Measurements from ENCODE around the gene ARHGAP29.

Gene ARHGAP29

DNA sequence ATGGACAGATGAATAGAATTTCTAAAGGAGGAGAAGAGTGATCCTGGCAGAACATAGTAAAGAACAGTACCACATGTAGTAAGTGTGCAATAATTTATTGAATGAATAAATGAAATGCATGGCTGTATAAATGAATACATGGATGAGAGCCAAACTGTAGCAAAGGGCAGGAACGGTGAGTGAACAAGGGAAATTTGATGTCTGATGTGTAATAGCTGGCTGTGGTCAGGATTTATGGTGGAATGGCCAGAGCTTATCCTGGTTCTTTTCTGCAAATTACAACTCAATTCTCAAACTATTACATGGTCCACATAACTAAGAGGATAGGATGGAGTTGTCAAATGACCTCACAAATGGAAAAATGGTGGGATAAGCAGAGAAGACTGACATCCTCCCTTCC is 43.2 kb upstream of the ARHGAP29 start:
- Histone ChIP-seq H3K36me3 (ENCODE audit: control insufficient read depth in 1 of 2, insufficient read depth in 2 of 2, low read length in 2 of 2) (no peaks in the 10 kb centered on the region), H2BK5ac (ENCODE audit: low read depth, low read length, poor library complexity) (no peak overlapping the region), H3K4ac (ENCODE audit: low read depth, low read length) (no peak overlapping the region), H2BK12ac (ENCODE audit: low read length) (no peak overlapping the region), H3K9me3 (ENCODE audit: insufficient read depth, low read depth, low read length) (no peaks in the 10 kb centered on the region), H3K4me1 (ENCODE audit: control insufficient read depth in 1 of 2, insufficient read depth in 2 of 2, low read length in 2 of 2) (no peaks in the 10 kb centered on the region), H3K18ac (ENCODE audit: low read length) (no peak overlapping the region), H3K4me2 (ENCODE audit: low read length) (no peak overlapping the region), H4K91ac (ENCODE audit: low read depth, low read length) (no peak overlapping the region), H3K14ac (ENCODE audit: low read length) (no peak overlapping the region), H3K9ac (ENCODE audit: low read length) (no peak overlapping the region), H3K23ac (ENCODE audit: low read length) (no peak overlapping the region), H4K8ac (ENCODE audit: low read depth, low read length) (no peak overlapping the region), H3K27ac (ENCODE audit: low read depth, low read length) (no peak overlapping the region), H3K79me2 (ENCODE audit: control insufficient read depth, insufficient read depth, low read length, poor library complexity) (no peaks in the 10 kb centered on the region), H2AFZ (ENCODE audit: insufficient read depth, low read length, poor library complexity) (no peak overlapping the region), H3K79me1 (ENCODE audit: low read length) (no peaks in the 10 kb centered on the region), H2BK120ac (ENCODE audit: insufficient read depth, low read length, poor library complexity) (no peak overlapping the region), H2AK5ac (ENCODE audit: low read length) (no peak overlapping the region), H3K27me3 (ENCODE audit: insufficient read depth, low read length) (no peaks in the 10 kb centered on the region), H3K4me3 (ENCODE audit: low read depth, low read length) (no peak overlapping the region), H4K12ac (ENCODE audit: low read depth, low read length) (no peak overlapping the region)
- DNase-seq, result no peak
- WGBS (ENCODE audit: extremely low coverage, insufficient coverage, insufficient read length), result no CpG with 5 or more reads among the region's 1 CpG

DNA sequence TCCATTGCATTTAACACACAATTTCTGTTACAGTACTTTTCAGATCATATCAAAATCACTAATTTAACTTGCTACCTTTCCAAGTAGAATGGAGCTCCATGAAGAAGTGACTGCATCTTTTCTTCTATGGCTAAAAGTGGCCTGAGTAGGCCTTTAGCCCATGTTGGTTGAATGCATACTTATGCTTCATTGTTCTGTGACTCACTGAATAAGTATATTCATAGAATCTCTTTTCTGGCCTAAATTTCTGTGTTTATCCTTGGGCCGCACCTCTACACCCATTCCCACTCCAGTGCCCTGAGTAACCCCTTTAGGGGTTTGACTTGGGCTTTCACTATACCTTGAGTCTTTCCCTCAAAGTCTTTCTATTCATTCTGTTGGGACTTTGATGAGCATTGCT is 42.1 kb upstream of the ARHGAP29 start:
- Histone ChIP-seq H3K79me2 (ENCODE audit: control insufficient read depth, insufficient read depth, low read length, poor library complexity) (no peaks in the 10 kb centered on the region), H3K36me3 (ENCODE audit: control insufficient read depth in 1 of 2, insufficient read depth in 2 of 2, low read length in 2 of 2) (no peaks in the 10 kb centered on the region), H3K4me2 (ENCODE audit: low read length) (no peak overlapping the region), H3K4me1 (ENCODE audit: control insufficient read depth in 1 of 2, insufficient read depth in 2 of 2, low read length in 2 of 2) (no peaks in the 10 kb centered on the region), H3K18ac (ENCODE audit: low read length) (no peak overlapping the region), H2BK12ac (ENCODE audit: low read length) (no peak overlapping the region), H4K12ac (ENCODE audit: low read depth, low read length) (no peak overlapping the region), H3K14ac (ENCODE audit: low read length) (no peak overlapping the region), H3K4me3 (ENCODE audit: low read depth, low read length) (no peak overlapping the region), H3K9ac (ENCODE audit: low read length) (no peak overlapping the region), H2AK5ac (ENCODE audit: low read length) (no peak overlapping the region), H3K9me3 (ENCODE audit: insufficient read depth, low read depth, low read length) (no peaks in the 10 kb centered on the region), H2BK120ac (ENCODE audit: insufficient read depth, low read length, poor library complexity) (no peak overlapping the region), H4K8ac (ENCODE audit: low read depth, low read length) (no peak overlapping the region), H3K79me1 (ENCODE audit: low read length) (no peaks in the 10 kb centered on the region), H3K27me3 (ENCODE audit: insufficient read depth, low read length) (no peaks in the 10 kb centered on the region), H4K91ac (ENCODE audit: low read depth, low read length) (no peak overlapping the region), H3K4ac (ENCODE audit: low read depth, low read length) (no peak overlapping the region), H2AFZ (ENCODE audit: insufficient read depth, low read length, poor library complexity) (no peak overlapping the region), H2BK5ac (ENCODE audit: low read depth, low read length, poor library complexity) (no peak overlapping the region), H3K27ac (ENCODE audit: low read depth, low read length) (no peak overlapping the region), H3K23ac (ENCODE audit: low read length) (no peak overlapping the region)
- WGBS (ENCODE audit: extremely low coverage, insufficient coverage, insufficient read length), result no CpG with 5 or more reads among the region's 1 CpG
- no peak for DNase-seq

DNA sequence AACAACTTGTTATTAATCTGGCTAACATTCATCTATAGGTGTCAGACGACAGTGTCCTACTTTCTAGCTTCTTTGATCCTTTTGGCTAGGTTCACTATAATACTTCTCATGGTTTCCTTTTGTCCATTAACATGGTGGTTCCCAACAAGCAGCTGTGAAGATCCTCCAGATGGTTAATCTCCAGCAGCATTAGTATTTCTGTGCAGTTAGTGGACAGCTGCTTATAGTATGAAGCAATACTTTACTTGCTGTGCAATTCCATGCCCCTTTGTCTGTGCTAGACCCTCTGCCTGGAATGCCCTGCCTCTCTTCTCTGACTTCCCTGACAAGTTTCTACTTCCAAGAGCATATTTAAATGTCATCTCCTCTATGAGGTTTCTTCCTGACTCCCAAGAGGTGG is 41.7 kb upstream of the ARHGAP29 start:
- Histone ChIP-seq H3K4me1 (ENCODE audit: control insufficient read depth in 1 of 2, insufficient read depth in 2 of 2, low read length in 2 of 2) (no peaks in the 10 kb centered on the region), H2BK12ac (ENCODE audit: low read length) (no peak overlapping the region), H2AFZ (ENCODE audit: insufficient read depth, low read length, poor library complexity) (no peak overlapping the region), H3K27me3 (ENCODE audit: insufficient read depth, low read length) (no peaks in the 10 kb centered on the region), H3K36me3 (ENCODE audit: control insufficient read depth in 1 of 2, insufficient read depth in 2 of 2, low read length in 2 of 2) (no peaks in the 10 kb centered on the region), H3K79me1 (ENCODE audit: low read length) (no peaks in the 10 kb centered on the region), H3K4me2 (ENCODE audit: low read length) (no peak overlapping the region), H3K4ac (ENCODE audit: low read depth, low read length) (no peak overlapping the region), H3K14ac (ENCODE audit: low read length) (no peak overlapping the region), H4K12ac (ENCODE audit: low read depth, low read length) (no peak overlapping the region), H4K91ac (ENCODE audit: low read depth, low read length) (no peak overlapping the region), H3K23ac (ENCODE audit: low read length) (no peak overlapping the region), H2BK5ac (ENCODE audit: low read depth, low read length, poor library complexity) (no peak overlapping the region), H3K79me2 (ENCODE audit: control insufficient read depth, insufficient read depth, low read length, poor library complexity) (no peaks in the 10 kb centered on the region), H2BK120ac (ENCODE audit: insufficient read depth, low read length, poor library complexity) (no peak overlapping the region), H3K18ac (ENCODE audit: low read length) (no peak overlapping the region), H4K8ac (ENCODE audit: low read depth, low read length) (no peak overlapping the region), H2AK5ac (ENCODE audit: low read length) (no peak overlapping the region), H3K27ac (ENCODE audit: low read depth, low read length) (no peak overlapping the region), H3K9me3 (ENCODE audit: insufficient read depth, low read depth, low read length) (no peaks in the 10 kb centered on the region), H3K4me3 (ENCODE audit: low read depth, low read length) (no peak overlapping the region), H3K9ac (ENCODE audit: low read length) (no peak overlapping the region)
- DNase-seq, result no peak
- no CpG with 5 or more reads among the region's 1 CpG for WGBS (ENCODE audit: extremely low coverage, insufficient coverage, insufficient read length)

DNA sequence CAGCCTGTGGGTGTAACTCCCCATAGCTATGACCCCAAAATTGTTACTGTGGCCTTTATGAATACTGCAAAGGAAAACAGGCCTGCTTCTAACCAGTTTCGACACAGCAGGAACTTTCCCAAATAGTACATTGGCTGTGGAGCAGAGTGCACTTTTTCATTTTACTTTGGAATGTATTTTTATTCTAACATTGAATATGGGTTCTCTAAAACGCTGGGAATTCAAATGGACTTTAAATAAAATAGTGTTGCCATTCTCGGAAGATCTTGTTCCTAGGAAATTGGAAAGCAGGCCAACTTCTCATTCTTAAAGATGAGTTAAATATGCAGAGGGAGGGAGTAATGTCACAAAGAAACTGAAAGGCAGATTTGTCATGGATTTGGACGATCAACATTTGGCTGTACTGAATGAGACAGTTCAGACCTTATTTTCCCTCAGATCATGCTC is 39.6 kb upstream of the ARHGAP29 start:
- no CpG with 5 or more reads among the region's 4 CpGs for WGBS (ENCODE audit: extremely low coverage, insufficient coverage, insufficient read length)
- H3K18ac ChIP-seq (ENCODE audit: low read length), result no peak overlapping the region
- no peak for DNase-seq
- no peak overlapping the region for H4K12ac ChIP-seq (ENCODE audit: low read depth, low read length)
- no peak overlapping the region for H2BK5ac ChIP-seq (ENCODE audit: low read depth, low read length, poor library complexity)
- H3K79me1 ChIP-seq (ENCODE audit: low read length), result no peaks in the 10 kb centered on the region
- H3K4me2 ChIP-seq (ENCODE audit: low read length), result no peak overlapping the region
- no peak overlapping the region for H2BK120ac ChIP-seq (ENCODE audit: insufficient read depth, low read length, poor library complexity)
- H3K27ac ChIP-seq (ENCODE audit: low read depth, low read length), result no peak overlapping the region
- no peak overlapping the region for H2BK12ac ChIP-seq (ENCODE audit: low read length)
- H3K9me3 ChIP-seq (ENCODE audit: insufficient read depth, low read depth, low read length), result no peaks in the 10 kb centered on the region
- no peaks in the 10 kb centered on the region for H3K4me1 ChIP-seq (ENCODE audit: control insufficient read depth in 1 of 2, insufficient read depth in 2 of 2, low read length in 2 of 2)
- H3K23ac ChIP-seq (ENCODE audit: low read length), result no peak overlapping the region
- no peak overlapping the region for H4K91ac ChIP-seq (ENCODE audit: low read depth, low read length)
- H3K9ac ChIP-seq (ENCODE audit: low read length), result no peak overlapping the region
- H3K14ac ChIP-seq (ENCODE audit: low read length), result no peak overlapping the region
- H4K8ac ChIP-seq (ENCODE audit: low read depth, low read length), result no peak overlapping the region
- no peaks in the 10 kb centered on the region for H3K79me2 ChIP-seq (ENCODE audit: control insufficient read depth, insufficient read depth, low read length, poor library complexity)
- no peak overlapping the region for H3K4ac ChIP-seq (ENCODE audit: low read depth, low read length)
- no peak overlapping the region for H2AK5ac ChIP-seq (ENCODE audit: low read length)
- H2AFZ ChIP-seq (ENCODE audit: insufficient read depth, low read length, poor library complexity), result no peak overlapping the region
- H3K27me3 ChIP-seq (ENCODE audit: insufficient read depth, low read length), result no peaks in the 10 kb centered on the region
- H3K36me3 ChIP-seq (ENCODE audit: control insufficient read depth in 1 of 2, insufficient read depth in 2 of 2, low read length in 2 of 2), result no peaks in the 10 kb centered on the region
- no peak overlapping the region for H3K4me3 ChIP-seq (ENCODE audit: low read depth, low read length)
